ENCODE measurements around the gene NCOA5. TPM values are rescaled to one million over a fixed set of nuclear protein-coding genes. Genes with fewer than 3 reads are reported as not detected.

NCOA5 gene
- total RNA-seq, 1 donor from 2014 or later: 58.7 TPM

DNA sequence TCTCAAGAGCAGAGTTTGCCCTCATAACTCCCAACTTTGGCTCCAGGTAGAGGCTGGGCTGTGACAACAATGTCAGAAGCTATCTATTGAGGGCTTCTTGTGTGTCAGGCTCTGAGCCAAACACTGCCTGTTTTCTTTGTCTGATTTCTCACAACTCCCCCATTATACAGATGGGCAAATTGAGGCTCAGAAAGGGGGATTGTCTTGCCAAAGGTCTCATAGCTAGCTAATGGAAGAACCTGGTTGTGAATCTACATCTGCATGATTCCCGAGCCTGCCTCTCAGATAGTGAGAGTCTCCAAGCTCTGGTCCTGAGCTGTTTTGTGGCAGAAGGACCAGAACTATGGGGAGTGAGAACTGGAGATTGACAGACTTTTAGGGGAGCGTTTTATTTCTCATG lies 29.8 kb upstream of the NCOA5 start:
- DNase-seq (ENCODE audit: low spot score, unreplicated experiment): no peak
- TF ChIP-seq, protein P1, sequence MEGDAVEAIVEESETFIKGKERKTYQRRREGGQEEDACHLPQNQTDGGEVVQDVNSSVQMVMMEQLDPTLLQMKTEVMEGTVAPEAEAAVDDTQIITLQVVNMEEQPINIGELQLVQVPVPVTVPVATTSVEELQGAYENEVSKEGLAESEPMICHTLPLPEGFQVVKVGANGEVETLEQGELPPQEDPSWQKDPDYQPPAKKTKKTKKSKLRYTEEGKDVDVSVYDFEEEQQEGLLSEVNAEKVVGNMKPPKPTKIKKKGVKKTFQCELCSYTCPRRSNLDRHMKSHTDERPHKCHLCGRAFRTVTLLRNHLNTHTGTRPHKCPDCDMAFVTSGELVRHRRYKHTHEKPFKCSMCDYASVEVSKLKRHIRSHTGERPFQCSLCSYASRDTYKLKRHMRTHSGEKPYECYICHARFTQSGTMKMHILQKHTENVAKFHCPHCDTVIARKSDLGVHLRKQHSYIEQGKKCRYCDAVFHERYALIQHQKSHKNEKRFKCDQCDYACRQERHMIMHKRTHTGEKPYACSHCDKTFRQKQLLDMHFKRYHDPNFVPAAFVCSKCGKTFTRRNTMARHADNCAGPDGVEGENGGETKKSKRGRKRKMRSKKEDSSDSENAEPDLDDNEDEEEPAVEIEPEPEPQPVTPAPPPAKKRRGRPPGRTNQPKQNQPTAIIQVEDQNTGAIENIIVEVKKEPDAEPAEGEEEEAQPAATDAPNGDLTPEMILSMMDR (IDR thresholded peaks at IDR 0.05; ENCODE audit: unreplicated experiment): no peak
- Mint-ChIP-seq H3K27me3 (peaks cover 28% of the 10 kb centered on the region), H3K27ac (no peak overlapping the region), H3K9me3 (ENCODE audit: low read depth) (no peaks in the 10 kb centered on the region), H3K4me1 (ENCODE audit: low read depth) (peaks cover 2% of the 10 kb centered on the region), H3K36me3 (ENCODE audit: insufficient read depth) (no peaks in the 10 kb centered on the region), H3K4me3 (ENCODE audit: low read depth) (no peak overlapping the region)

DNA sequence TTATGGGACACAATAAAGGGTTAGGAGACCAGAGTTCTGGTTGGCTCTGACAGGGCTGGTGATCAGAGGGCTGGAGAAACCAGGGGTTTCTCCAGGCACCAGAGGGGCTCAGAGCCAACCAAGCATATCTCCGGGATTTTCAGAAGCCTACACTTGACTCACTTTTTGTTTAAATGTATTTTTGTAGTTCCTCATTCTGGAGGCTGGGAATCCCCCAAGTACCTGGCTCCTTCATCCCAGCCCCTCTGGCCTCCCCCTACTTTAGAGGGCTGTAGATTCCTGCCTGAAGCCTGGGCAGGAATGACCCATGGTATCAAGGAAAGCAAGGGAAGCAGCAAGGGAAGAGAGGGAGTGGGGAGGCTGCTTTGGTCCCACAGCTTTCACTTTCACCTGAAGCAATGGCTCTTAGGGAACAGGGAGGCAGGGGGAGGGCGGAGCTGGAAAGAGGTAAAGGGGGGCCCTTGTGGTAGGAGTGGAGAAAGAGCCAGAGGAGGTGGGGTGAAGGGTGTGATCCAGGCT lies 29.3 kb upstream of the NCOA5 start:
- Mint-ChIP-seq H3K4me3 (ENCODE audit: low read depth) (no peak overlapping the region), H3K9me3 (ENCODE audit: low read depth) (no peaks in the 10 kb centered on the region), H3K36me3 (ENCODE audit: insufficient read depth) (no peaks in the 10 kb centered on the region), H3K4me1 (ENCODE audit: low read depth) (peaks cover 2% of the 10 kb centered on the region), H3K27ac (no peak overlapping the region), H3K27me3 (peaks cover 31% of the 10 kb centered on the region)
- no peak for DNase-seq (ENCODE audit: low spot score, unreplicated experiment)
- TF ChIP-seq, protein P1 (IDR thresholded peaks at IDR 0.05; ENCODE audit: unreplicated experiment): no peak

DNA sequence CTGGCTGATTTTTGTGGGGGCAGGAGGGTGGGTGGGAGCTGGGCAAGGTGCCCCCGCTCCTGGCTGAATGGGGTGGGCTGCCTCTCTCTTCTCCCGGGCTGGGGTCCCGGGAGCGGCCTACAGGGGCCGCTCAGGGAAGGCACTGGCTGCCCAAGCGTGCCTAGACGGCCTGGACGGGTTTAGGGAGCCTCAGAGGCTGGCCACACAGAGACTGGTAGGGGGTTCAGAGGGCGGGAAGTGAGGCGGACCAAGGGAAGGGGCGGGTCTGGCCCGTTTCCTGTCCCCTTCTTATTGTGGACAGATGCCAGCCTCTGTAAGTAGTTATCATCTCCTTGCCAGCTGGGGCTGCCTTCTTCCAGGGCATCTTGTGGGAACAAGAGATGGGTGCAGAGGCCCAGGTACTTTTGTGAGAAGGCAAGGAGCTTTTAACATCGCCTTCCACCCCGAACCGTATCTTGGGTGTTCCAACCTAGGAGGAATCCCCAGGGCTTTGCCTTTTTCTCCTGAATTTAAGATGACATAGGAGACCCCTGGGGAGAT lies 28.8 kb upstream of the NCOA5 start:
- H3K9me3 Mint-ChIP-seq (ENCODE audit: low read depth): no peaks in the 10 kb centered on the region
- no peak overlapping the region for H3K27ac Mint-ChIP-seq
- peaks cover 2% of the 10 kb centered on the region for H3K4me1 Mint-ChIP-seq (ENCODE audit: low read depth)
- H3K27me3 Mint-ChIP-seq: peaks cover 35% of the 10 kb centered on the region
- H3K36me3 Mint-ChIP-seq (ENCODE audit: insufficient read depth): no peaks in the 10 kb centered on the region
- peak overlapping the region; percentile 76 for H3K4me3 Mint-ChIP-seq (ENCODE audit: low read depth)
- TF ChIP-seq, protein P1 (IDR thresholded peaks at IDR 0.05; ENCODE audit: unreplicated experiment): peak; percentile 13
- no peak for DNase-seq (ENCODE audit: low spot score, unreplicated experiment)

DNA sequence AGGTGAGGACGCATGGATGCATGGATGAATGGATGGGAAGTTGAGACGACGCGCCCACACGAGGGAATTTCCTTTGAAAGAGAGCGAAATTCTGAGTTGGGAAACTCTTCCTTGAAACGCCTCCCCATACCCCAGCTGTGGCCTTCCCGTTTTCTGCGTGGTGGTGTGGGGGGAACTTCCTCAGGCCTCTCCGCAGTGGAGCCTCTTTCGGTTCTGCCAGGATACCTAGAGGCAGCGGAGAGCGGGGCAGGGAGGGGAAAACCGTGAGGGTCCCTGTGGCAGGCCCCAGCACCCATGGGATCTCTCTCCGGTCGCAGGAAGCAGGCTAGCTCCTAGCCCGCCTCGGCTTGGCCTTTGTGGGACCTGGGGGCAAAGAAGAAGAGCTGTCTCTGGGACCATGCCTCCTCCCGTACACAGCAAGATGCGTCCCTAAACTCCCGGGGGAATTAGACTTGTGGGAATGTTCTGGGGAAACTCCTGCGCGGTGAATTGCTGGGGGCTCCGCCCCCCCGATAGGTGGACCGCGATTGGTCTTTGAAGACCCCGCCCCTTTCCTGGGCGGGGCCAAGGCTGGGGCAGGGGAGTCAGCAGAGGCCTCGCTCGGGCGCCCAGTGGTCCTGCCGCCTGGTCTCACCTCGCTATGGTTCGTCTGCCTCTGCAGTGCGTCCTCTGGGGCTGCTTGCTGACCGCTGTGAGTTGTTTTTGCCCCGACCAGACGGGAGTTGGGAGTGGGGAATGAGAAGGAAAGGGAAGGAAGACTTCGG lies 28.1 kb upstream of the NCOA5 start, which contains the start of gene CD40:
Gene CD40, plus strand, starts transcription at position 611 of the 764 bp plus-strand sequence. Its CDS starts 30 bp downstream, at position 641.
- Mint-ChIP-seq H3K36me3 (ENCODE audit: insufficient read depth) (no peaks in the 10 kb centered on the region), H3K4me3 (ENCODE audit: low read depth) (peak within 1 kb of the TSS; percentile 76), H3K4me1 (ENCODE audit: low read depth) (peaks cover 7% of the 10 kb centered on the region), H3K27ac (peak within 1 kb of the TSS; percentile 54), H3K9me3 (ENCODE audit: low read depth) (no peaks in the 10 kb centered on the region), H3K27me3 (peaks cover 42% of the 10 kb centered on the region)
- TF ChIP-seq, protein P1 (IDR thresholded peaks at IDR 0.05; ENCODE audit: unreplicated experiment): no peak
- peak; percentile 51 for DNase-seq (ENCODE audit: low spot score, unreplicated experiment)

DNA sequence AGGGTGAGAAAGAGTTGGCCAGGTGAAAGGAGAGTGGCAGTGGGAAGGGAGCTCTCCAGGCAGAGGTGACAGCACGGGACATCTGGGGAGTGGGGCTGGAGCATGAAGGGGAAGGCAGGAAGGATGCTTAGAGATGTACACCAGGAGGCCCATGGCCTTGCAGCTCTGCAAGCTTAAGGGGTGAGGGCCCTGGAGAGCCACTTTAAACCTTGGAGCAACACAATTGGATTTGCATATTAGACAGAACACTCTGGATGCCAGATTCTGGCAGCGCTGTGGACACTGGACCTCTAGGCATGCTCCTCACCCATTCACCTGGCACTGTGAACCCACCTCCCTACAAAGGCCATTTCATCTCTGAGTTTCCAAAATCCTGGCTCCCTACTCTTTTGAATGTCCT lies 24.7 kb upstream of the NCOA5 start:
- Mint-ChIP-seq H3K27ac (no peak overlapping the region), H3K27me3 (peaks cover 47% of the 10 kb centered on the region), H3K4me3 (ENCODE audit: low read depth) (no peak overlapping the region), H3K36me3 (ENCODE audit: insufficient read depth) (no peaks in the 10 kb centered on the region), H3K4me1 (ENCODE audit: low read depth) (peaks cover 8% of the 10 kb centered on the region), H3K9me3 (ENCODE audit: low read depth) (no peaks in the 10 kb centered on the region)
- TF ChIP-seq, protein P1 (IDR thresholded peaks at IDR 0.05; ENCODE audit: unreplicated experiment): no peak
- no peak for DNase-seq (ENCODE audit: low spot score, unreplicated experiment)

Data from progenitor cell of endocrine pancreas (in vitro differentiated cells).